ENCODE measurements around the gene PGP. TPM values are rescaled to one million over a fixed set of nuclear protein-coding genes. Genes with fewer than 3 reads are reported as not detected.
"Not testable (repeated sequence)": the region's sequence is repeated elsewhere in the genome, so short reads cannot be mapped to it uniquely, and the experiment has no call there.

Gene PGP
- polyA plus RNA-seq, 2 of the 4 experiments (the other 2 are of a cell fraction): 13.9 to 33.7 TPM

DNA sequence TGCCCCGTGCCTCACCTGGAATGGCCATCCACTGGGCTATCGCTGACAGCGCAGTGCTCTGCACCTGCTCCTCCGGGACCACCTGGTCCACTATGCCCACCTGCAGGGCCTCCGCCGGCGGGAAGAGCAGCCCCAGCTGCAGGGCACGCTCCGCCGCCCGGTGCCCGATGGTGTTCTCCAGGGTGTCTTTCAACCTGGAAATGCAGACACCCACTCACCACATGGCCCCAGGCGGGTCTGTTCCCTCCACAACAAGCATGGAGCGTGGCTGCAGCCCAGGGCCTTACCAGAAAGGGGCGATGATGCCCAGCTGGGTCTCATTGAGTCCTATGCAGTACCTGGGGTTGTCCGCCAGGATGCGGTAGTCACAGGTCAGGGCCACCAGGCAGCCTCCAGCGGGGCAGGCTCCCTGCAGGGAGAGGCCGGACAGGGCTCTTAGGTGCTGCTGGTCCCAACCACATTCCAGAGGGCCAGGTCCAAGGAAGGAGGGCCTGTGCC, 28.4 kb upstream of the PGP start:
- TF ChIP-seq RAD21 (conservative IDR thresholded peaks at IDR 0.05 in 1 of 2, IDR thresholded peaks at IDR 0.05 in 1 of 2) (peak in 1 of 2 experiments; percentile 23; a peak in 1 of 5 replicates), HOXA7 (CRISPR knock-in tag; IDR thresholded peaks at IDR 0.05) (no peak)
- POLR2A ChIA-PET: interaction anchor here (1.3 kb wide), 1 partner anchor 8 kb away, joined by 4 read pairs; the partner anchor contains the start of gene ECI1
- no peak overlapping the region for H3K4me3 ChIP-seq
- ATAC-seq (peak; percentile 38 to 63), DNase-seq (ENCODE audit: low read depth in 1 of 2, low spot score in 1 of 2) (peak; percentile 41 to 70), FAIRE-seq (no peak)
- WGBS (ENCODE audit: missing lambda C conversion rate): 83% methylated on average over 8 of the region's 19 CpGs
- CTCF ChIA-PET: interaction anchor here (0.6 to 1.9 kb wide), 6 partner anchors 9 to 42 kb away, joined by 3 to 7 read pairs (median 3); partner anchors contain the start of gene ECI1
- H3K27ac ChIP-seq: no peak overlapping the region
- H3K9me3 ChIP-seq: no peaks in the 10 kb centered on the region
- no peak overlapping the region for H3K4me2 ChIP-seq
- H3K4me1 ChIP-seq: no peaks in the 10 kb centered on the region

DNA sequence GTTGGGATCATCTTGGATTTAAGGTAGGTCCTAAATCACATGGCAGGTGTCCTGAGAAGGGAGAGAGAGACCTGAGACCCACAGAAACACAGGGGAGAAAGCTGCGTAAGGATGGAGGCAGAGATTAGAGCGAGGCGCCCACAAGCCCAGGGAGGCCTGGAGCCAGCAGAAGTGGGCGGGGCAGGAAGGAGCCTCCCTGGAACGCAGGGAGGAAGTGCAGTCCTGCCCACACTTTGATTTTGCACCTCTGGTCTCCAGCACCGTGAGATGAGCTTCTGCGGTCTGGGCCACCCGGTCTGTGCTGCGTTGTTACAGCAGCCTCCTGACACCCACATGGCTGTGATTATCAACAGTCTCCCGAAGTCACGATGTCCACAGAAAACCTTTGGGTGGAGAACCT, 28.0 kb upstream of the PGP start:
- H3K4me1 ChIP-seq: no peaks in the 10 kb centered on the region
- H3K4me3 ChIP-seq: no peak overlapping the region
- ATAC-seq (no peak), DNase-seq (ENCODE audit: low read depth in 1 of 2, low spot score in 1 of 2) (no peak), FAIRE-seq (no peak)
- no peak overlapping the region for H3K4me2 ChIP-seq
- H3K9me3 ChIP-seq: no peaks in the 10 kb centered on the region
- WGBS (ENCODE audit: missing lambda C conversion rate): 90% methylated on average over 11 of the region's 11 CpGs
- ChIA-PET POLR2A (interaction anchor here (1.3 kb wide), 1 partner anchor 9 kb away, joined by 4 read pairs; the partner anchor contains the start of gene ECI1), CTCF (interaction anchor here (0.6 to 1.9 kb wide), 7 partner anchors 9 to 48 kb away, joined by 3 to 7 read pairs (median 3); partner anchors contain the start of gene ECI1)
- H3K27ac ChIP-seq: no peak overlapping the region
- TF ChIP-seq RFX5 (IDR thresholded peaks at IDR 0.05) (no peak), HOXA7 (CRISPR knock-in tag; IDR thresholded peaks at IDR 0.05) (no peak), BHLHE40 (IDR thresholded peaks at IDR 0.05; ENCODE audit: low read depth, low read length) (no peak), SREBF2 (IDR thresholded peaks at IDR 0.05) (no peak), ZC3H11A (IDR thresholded peaks at IDR 0.05) (no peak), HOXB13 (CRISPR knock-in tag; IDR thresholded peaks at IDR 0.05; ENCODE audit: low read depth) (no peak), KDM5A (IDR thresholded peaks at IDR 0.05) (no peak), MAFK (IDR thresholded peaks at IDR 0.05; ENCODE audit: partially characterized antibody) (no peak), GATA3 (IDR thresholded peaks at IDR 0.05; ENCODE audit: borderline replicate concordance) (no peak), EHF (CRISPR knock-in tag; IDR thresholded peaks at IDR 0.05) (no peak), KDM1A (IDR thresholded peaks at IDR 0.05; ENCODE audit: low read depth) (no peak), FOXS1 (CRISPR knock-in tag; IDR thresholded peaks at IDR 0.05) (no peak), TP53 (CRISPR knock-in tag; IDR thresholded peaks at IDR 0.05) (no peak), PHF8 (IDR thresholded peaks at IDR 0.05; ENCODE audit: borderline replicate concordance, low read depth) (no peak)
- TF ChIP-seq, protein P1, sequence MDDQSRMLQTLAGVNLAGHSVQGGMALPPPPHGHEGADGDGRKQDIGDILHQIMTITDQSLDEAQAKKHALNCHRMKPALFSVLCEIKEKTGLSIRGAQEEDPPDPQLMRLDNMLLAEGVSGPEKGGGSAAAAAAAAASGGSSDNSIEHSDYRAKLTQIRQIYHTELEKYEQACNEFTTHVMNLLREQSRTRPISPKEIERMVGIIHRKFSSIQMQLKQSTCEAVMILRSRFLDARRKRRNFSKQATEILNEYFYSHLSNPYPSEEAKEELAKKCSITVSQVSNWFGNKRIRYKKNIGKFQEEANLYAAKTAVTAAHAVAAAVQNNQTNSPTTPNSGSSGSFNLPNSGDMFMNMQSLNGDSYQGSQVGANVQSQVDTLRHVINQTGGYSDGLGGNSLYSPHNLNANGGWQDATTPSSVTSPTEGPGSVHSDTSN (IDR thresholded peaks at IDR 0.05): no peak
- TF ChIP-seq, protein P2, sequence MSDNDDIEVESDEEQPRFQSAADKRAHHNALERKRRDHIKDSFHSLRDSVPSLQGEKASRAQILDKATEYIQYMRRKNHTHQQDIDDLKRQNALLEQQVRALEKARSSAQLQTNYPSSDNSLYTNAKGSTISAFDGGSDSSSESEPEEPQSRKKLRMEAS (IDR thresholded peaks at IDR 0.05): no peak
- TF ChIP-seq, protein P3, sequence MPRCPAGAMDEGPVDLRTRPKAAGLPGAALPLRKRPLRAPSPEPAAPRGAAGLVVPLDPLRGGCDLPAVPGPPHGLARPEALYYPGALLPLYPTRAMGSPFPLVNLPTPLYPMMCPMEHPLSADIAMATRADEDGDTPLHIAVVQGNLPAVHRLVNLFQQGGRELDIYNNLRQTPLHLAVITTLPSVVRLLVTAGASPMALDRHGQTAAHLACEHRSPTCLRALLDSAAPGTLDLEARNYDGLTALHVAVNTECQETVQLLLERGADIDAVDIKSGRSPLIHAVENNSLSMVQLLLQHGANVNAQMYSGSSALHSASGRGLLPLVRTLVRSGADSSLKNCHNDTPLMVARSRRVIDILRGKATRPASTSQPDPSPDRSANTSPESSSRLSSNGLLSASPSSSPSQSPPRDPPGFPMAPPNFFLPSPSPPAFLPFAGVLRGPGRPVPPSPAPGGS (IDR thresholded peaks at IDR 0.05): no peak
- TF ChIP-seq, protein P4, sequence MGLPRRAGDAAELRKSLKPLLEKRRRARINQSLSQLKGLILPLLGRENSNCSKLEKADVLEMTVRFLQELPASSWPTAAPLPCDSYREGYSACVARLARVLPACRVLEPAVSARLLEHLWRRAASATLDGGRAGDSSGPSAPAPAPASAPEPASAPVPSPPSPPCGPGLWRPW (IDR thresholded peaks at IDR 0.05): no peak

DNA sequence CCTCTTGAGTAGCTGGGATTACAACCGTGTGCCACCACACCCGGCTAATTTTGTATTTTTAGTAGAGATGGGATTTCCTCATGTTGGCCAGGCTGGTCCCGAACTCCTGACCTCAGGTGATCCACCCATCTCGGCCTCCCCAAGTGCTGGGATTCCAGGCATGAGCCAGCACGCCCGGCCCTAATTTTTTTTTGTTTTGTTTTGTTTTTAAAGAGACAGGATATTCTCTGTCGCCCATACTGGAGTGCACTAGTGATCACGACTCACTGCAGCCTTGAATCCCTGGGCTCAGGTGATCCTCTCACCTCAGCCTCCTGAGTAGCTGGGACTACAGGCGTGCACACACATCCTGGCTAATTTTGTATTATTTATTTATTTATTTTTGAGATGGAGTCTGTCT, 25.7 kb upstream of the PGP start:
- H3K4me1 ChIP-seq; POLR2A ChIA-PET; DNase-seq (ENCODE audit: low read depth in 1 of 2, low spot score in 1 of 2); H3K4me3 ChIP-seq; H3K27ac ChIP-seq; FAIRE-seq; ATAC-seq; H3K9me3 ChIP-seq; CTCF ChIA-PET; H3K4me2 ChIP-seq: not testable (repeated sequence)
- 71% methylated on average over 9 of the region's 9 CpGs for WGBS (ENCODE audit: missing lambda C conversion rate)
